Keratinocyte (primary cell): Measurements from ENCODE around the gene MIA2.

Source experiments
- EZH2 ChIP-seq: IDR thresholded peaks from one replicate; pipeline ENCODE4 v1.6.1; 2012; ENCODE audit warnings: inconsistent platforms, mild to moderate bottlenecking, low read length, moderate library complexity
- TF ChIP-seq, protein P1 (sequence below), 3 experiments: IDR thresholded peaks in 1 of 3; conservative IDR thresholded peaks in 1 of 3; optimal IDR thresholded peaks in 1 of 3; 2 replicates in 2 of 3; 3 replicates in 1 of 3; pipeline versions ENCODE3 to v1.5.1; 2011; ENCODE audit warnings: low read length in 3 of 3, mild to moderate bottlenecking in 3 of 3, moderate library complexity in 2 of 3, control low read depth in 1 of 3, inconsistent platforms in 1 of 3; ENCODE audit not compliant: insufficient read depth in 2 of 3; ENCODE audit errors: extremely low read depth in 1 of 3

GRCh38 chr14:39264558-39264957 lies 30.8 kb downstream of the MIA2 start:
- TF ChIP-seq, protein P1, sequence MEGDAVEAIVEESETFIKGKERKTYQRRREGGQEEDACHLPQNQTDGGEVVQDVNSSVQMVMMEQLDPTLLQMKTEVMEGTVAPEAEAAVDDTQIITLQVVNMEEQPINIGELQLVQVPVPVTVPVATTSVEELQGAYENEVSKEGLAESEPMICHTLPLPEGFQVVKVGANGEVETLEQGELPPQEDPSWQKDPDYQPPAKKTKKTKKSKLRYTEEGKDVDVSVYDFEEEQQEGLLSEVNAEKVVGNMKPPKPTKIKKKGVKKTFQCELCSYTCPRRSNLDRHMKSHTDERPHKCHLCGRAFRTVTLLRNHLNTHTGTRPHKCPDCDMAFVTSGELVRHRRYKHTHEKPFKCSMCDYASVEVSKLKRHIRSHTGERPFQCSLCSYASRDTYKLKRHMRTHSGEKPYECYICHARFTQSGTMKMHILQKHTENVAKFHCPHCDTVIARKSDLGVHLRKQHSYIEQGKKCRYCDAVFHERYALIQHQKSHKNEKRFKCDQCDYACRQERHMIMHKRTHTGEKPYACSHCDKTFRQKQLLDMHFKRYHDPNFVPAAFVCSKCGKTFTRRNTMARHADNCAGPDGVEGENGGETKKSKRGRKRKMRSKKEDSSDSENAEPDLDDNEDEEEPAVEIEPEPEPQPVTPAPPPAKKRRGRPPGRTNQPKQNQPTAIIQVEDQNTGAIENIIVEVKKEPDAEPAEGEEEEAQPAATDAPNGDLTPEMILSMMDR (optimal IDR thresholded peaks at IDR 0.05 in 1 of 3, IDR thresholded peaks at IDR 0.05 in 1 of 3, conservative IDR thresholded peaks at IDR 0.05 in 1 of 3; ENCODE audit: extremely low read depth in 1 of 3, insufficient read depth in 2 of 3, low read length in 3 of 3) = no peak
- TF ChIP-seq EZH2 = no peak
